Sigmoid colon (tissue), 7 donors: ENCODE data around the gene MYRFL. TPM values are rescaled to one million over a fixed set of nuclear protein-coding genes. Genes with fewer than 3 reads are reported as not detected.

Source experiments
- DNase-seq: peaks from one replicate; pipeline ENCODE4 v3.0.0-alpha.2; 2019
- H3K27ac ChIP-seq, 4 donors: fragments of 200-600 bp; sonication (generic); one replicate each; pipeline ENCODE4 v1.5.1; 2016 to 2019; ENCODE audit warnings: mild to moderate bottlenecking in 1 of 4
- H3K27me3 ChIP-seq, 3 donors: fragments of 200-600 bp; sonication (generic); one replicate each; pipeline ENCODE4 v1.5.1; 2019; ENCODE audit warnings: mild to moderate bottlenecking in 1 of 3
- H3K36me3 ChIP-seq, 4 donors: fragments of 200-600 bp; sonication (generic); one replicate each; pipeline ENCODE4 v1.5.1; 2016 to 2019
- H3K4me1 ChIP-seq, 4 donors: fragments of 200-600 bp; sonication (generic); one replicate each; pipeline ENCODE4 v1.5.1; 2017 to 2019
- H3K4me3 ChIP-seq, 4 donors: fragments of 200-600 bp; sonication (generic); one replicate each; pipeline ENCODE4 v1.5.1; 2017 to 2019; ENCODE audit warnings: mild to moderate bottlenecking in 2 of 4, moderate library complexity in 1 of 4
- H3K9me3 ChIP-seq, 4 donors: fragments of 200-600 bp in 3 of 4; sonication (generic) in 3 of 4; one replicate each; pipeline versions ENCODE4 v1.5.1 to v1.6.1; 2013 to 2019
- EP300 ChIP-seq, 4 donors: sonication (generic); formaldehyde crosslinking; IDR thresholded peaks; one replicate each; pipeline ENCODE4 v1.6.1; 2017; ENCODE audit warnings: antibody characterized with exemption in 4 of 4
- POLR2A ChIP-seq, 2 donors: fragments of 450-650 bp; IDR thresholded peaks; one replicate each; pipeline ENCODE4 v1.6.1; 2016; ENCODE audit warnings: antibody characterized with exemption in 2 of 2, mild to moderate bottlenecking in 2 of 2, moderate library complexity in 2 of 2
- POLR2AphosphoS5 ChIP-seq, 4 donors: sonication (generic); formaldehyde crosslinking; IDR thresholded peaks; one replicate each; pipeline ENCODE4 v1.6.1; 2017; ENCODE audit warnings: antibody characterized with exemption in 4 of 4
- WGBS, 2 donors: extraction: QIAGEN DNeasy Blood & Tissue Kit; methylation state at CpG; one replicate each; pipeline ENCODE4 v1.1.7; 2013; 5-methylcytosine and 5-hydroxymethylcytosine counted together
- intact Hi-C: fragments of 100-400 bp; cut with DNase I; formaldehyde crosslinking; loops from one replicate; pipeline ENCODE4 v1.15.1; 2023
- polyA plus RNA-seq, 3 donors: library from polyadenylated mRNA; stranded (reverse); fragments of 200-250 nt; gene quantifications; one replicate each; pipeline ENCODE4 v1.2.3, GENCODE V29; 2013
- total RNA-seq, 4 donors: library from RNA; depleted of rRNA; stranded (reverse); fragments of >200 nt; gene quantifications; one replicate each; pipeline ENCODE4 v1.1.0, GENCODE V29; 2016
- TF ChIP-seq, protein P1 (sequence below), 4 experiments: fragments of 450-650 bp in 3 of 4; fragments of 200-600 bp in 1 of 4; IDR thresholded peaks; one replicate each; pipeline ENCODE4 v1.5.1; 2016 to 2019; ENCODE audit warnings: antibody characterized with exemption in 4 of 4, mild to moderate bottlenecking in 3 of 4, moderate library complexity in 2 of 4
- donor health status: healthy with polysubstance abuse.
- donor health status: Bipolar disorder and iron deficiency.
- donor health status: healthy.

Gene MYRFL
- total and polyA plus RNA-seq, 7 donors: 0.48 TPM; not detected in 6

DNA sequence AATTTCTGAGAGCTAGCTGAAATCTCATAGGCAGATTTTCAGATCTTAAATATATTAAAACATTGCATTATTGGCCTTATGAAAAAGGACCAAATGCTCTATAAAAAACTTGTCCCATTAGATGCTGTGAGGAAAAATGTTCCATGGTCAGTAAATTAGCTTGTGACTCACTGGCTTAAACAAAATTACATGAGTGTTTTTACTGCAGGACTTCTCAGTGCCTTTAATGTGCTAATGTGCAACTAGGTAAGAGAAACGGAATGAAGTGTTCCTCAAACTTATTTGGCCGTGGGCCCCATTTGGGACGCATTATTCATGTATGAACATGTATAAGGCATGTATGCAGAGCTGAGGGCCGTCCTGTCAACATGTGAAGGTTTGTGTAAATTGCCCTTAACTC is 41.7 kb downstream of the MYRFL start:
- Histone ChIP-seq H3K27ac (no peak overlapping the region), H3K36me3 (no peaks in the 10 kb centered on the region), H3K9me3 (no peaks in the 10 kb centered on the region), H3K4me3 (no peak overlapping the region), H3K4me1 (no peaks in the 10 kb centered on the region), H3K27me3 (no peaks in the 10 kb centered on the region)
- WGBS, 2 donors: 88 to 92% methylated on average over 4 of the region's 4 CpGs
- intact Hi-C loops: no loop called here
- TF ChIP-seq EP300 (IDR thresholded peaks at IDR 0.05) (no peak), POLR2A (IDR thresholded peaks at IDR 0.05) (no peak), POLR2AphosphoS5 (IDR thresholded peaks at IDR 0.05) (no peak)
- TF ChIP-seq, protein P1, sequence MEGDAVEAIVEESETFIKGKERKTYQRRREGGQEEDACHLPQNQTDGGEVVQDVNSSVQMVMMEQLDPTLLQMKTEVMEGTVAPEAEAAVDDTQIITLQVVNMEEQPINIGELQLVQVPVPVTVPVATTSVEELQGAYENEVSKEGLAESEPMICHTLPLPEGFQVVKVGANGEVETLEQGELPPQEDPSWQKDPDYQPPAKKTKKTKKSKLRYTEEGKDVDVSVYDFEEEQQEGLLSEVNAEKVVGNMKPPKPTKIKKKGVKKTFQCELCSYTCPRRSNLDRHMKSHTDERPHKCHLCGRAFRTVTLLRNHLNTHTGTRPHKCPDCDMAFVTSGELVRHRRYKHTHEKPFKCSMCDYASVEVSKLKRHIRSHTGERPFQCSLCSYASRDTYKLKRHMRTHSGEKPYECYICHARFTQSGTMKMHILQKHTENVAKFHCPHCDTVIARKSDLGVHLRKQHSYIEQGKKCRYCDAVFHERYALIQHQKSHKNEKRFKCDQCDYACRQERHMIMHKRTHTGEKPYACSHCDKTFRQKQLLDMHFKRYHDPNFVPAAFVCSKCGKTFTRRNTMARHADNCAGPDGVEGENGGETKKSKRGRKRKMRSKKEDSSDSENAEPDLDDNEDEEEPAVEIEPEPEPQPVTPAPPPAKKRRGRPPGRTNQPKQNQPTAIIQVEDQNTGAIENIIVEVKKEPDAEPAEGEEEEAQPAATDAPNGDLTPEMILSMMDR (IDR thresholded peaks at IDR 0.05): no peak
- no peak for DNase-seq

- intact Hi-C loops: no loop called here
- 90 to 96% methylated on average over 9 of the region's 9 CpGs for WGBS, 2 donors
- Histone ChIP-seq H3K9me3 (no peaks in the 10 kb centered on the region), H3K4me1 (no peaks in the 10 kb centered on the region), H3K27me3 (no peaks in the 10 kb centered on the region), H3K27ac (no peak overlapping the region), H3K4me3 (no peak overlapping the region), H3K36me3 (no peaks in the 10 kb centered on the region)
- no peak for DNase-seq
- TF ChIP-seq, protein P1 (IDR thresholded peaks at IDR 0.05): no peak
- no peak for TF ChIP-seq POLR2A (IDR thresholded peaks at IDR 0.05)
- TF ChIP-seq EP300 (IDR thresholded peaks at IDR 0.05): no peak
- TF ChIP-seq POLR2AphosphoS5 (IDR thresholded peaks at IDR 0.05): no peak
Observed at GRCh38 chr12:69868695-69869094, 43.7 kb downstream of the MYRFL start.

- no peak overlapping the region for H3K27ac ChIP-seq
- H3K27me3 ChIP-seq: no peaks in the 10 kb centered on the region
- intact Hi-C loops: no loop called here
- H3K4me1 ChIP-seq: no peaks in the 10 kb centered on the region
- 57 to 70% methylated on average over 3 of the region's 3 CpGs for WGBS, 2 donors
- no peak for DNase-seq
- TF ChIP-seq POLR2AphosphoS5 (IDR thresholded peaks at IDR 0.05) (no peak), POLR2A (IDR thresholded peaks at IDR 0.05) (no peak), EP300 (IDR thresholded peaks at IDR 0.05) (no peak)
- TF ChIP-seq, protein P1 (IDR thresholded peaks at IDR 0.05): no peak
- no peak overlapping the region for H3K4me3 ChIP-seq
- no peaks in the 10 kb centered on the region for H3K9me3 ChIP-seq
- H3K36me3 ChIP-seq: no peaks in the 10 kb centered on the region
Observed at GRCh38 chr12:69872804-69873203, 47.8 kb downstream of the MYRFL start.

GRCh38 chr12:69873429-69873828 is 48.4 kb downstream of the MYRFL start:
- intact Hi-C loops: no loop called here
- no peak for DNase-seq
- Histone ChIP-seq H3K36me3 (no peaks in the 10 kb centered on the region), H3K9me3 (no peaks in the 10 kb centered on the region), H3K4me3 (no peak overlapping the region), H3K27ac (no peak overlapping the region), H3K4me1 (no peaks in the 10 kb centered on the region), H3K27me3 (peaks cover 0 to 4% (median 0%) of the 10 kb centered on the region in 3 donors)
- WGBS, 2 donors: 91% methylated on average over 2 of the region's 2 CpGs
- TF ChIP-seq EP300 (IDR thresholded peaks at IDR 0.05) (no peak), POLR2AphosphoS5 (IDR thresholded peaks at IDR 0.05) (no peak), POLR2A (IDR thresholded peaks at IDR 0.05) (no peak)
- TF ChIP-seq, protein P1 (IDR thresholded peaks at IDR 0.05): no peak

DNA sequence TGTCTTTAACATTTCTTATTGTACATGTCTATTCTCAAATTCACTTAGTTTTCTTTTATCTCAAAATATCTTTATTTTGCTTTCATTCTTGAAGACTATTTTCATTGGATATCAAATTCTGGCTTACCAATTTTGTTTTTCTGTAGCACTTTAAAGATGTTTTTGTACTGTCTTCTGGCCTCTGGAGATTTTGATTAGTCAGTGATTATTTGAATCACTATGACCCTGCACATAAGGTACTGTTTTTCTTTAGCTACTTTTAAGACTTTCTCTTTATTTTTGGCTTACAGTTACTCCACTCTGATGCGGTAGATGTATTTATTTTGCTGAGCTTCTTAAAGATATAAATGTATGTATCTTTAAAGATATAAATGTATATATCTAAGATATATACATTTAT is 49.6 kb downstream of the MYRFL start:
- H3K27me3 ChIP-seq: peaks cover 0 to 12% (median 0%) of the 10 kb centered on the region in 3 donors
- no peaks in the 10 kb centered on the region for H3K9me3 ChIP-seq
- H3K27ac ChIP-seq: no peak overlapping the region
- 58 to 82% methylated on average over 1 of the region's 1 CpG for WGBS, 2 donors
- TF ChIP-seq, protein P1 (IDR thresholded peaks at IDR 0.05): no peak
- TF ChIP-seq POLR2AphosphoS5 (IDR thresholded peaks at IDR 0.05) (no peak), POLR2A (IDR thresholded peaks at IDR 0.05) (no peak), EP300 (IDR thresholded peaks at IDR 0.05) (no peak)
- intact Hi-C loops: loop anchor here (5.0 kb wide), 1 partner anchor 858 kb away; no protein-coding TSS in a partner anchor
- H3K4me3 ChIP-seq: no peak overlapping the region
- H3K4me1 ChIP-seq: peaks cover 0 to 7% (median 3%) of the 10 kb centered on the region in 4 donors
- no peaks in the 10 kb centered on the region for H3K36me3 ChIP-seq
- no peak for DNase-seq
